Left renal cortex interstitium (tissue), 4 donors: ENCODE data around the gene MT1A. TPM values are rescaled to one million over a fixed set of nuclear protein-coding genes. Genes with fewer than 3 reads are reported as not detected.
"Not testable (repeated sequence)": the region's sequence is repeated elsewhere in the genome, so short reads cannot be mapped to it uniquely, and the experiment has no call there.

Source experiments
- DNase-seq, 4 donors: peaks; one replicate each; pipeline ENCODE4 v3.0.0-alpha.2; 2013; ENCODE audit warnings: low read depth in 4 of 4, low spot score in 2 of 4, missing footprints in 1 of 4
- polyA plus RNA-seq, 4 donors: library from polyadenylated mRNA; unstranded; fragments of 120-200 nt; gene quantifications; one replicate each; pipeline ENCODE4 v1.2.1, GENCODE V29; 2013; ENCODE audit not compliant: insufficient read length in 4 of 4

Gene MT1A
- polyA plus RNA-seq, 4 donors: 0.32 TPM; not detected in 3

GRCh38 chr16:56674570-56674969 lies 36.1 kb downstream of the MT1A start:
- DNase-seq: not testable (repeated sequence)

- DNase-seq: no peak
Measured at GRCh38 chr16:56675685-56676210, 37.3 kb downstream of the MT1A start.

- DNase-seq: no peak
Measured at GRCh38 chr16:56677474-56677873, 39.0 kb downstream of the MT1A start.

GRCh38 chr16:56679078-56679730 lies 40.7 kb downstream of the MT1A start:
- DNase-seq: no peak

GRCh38 chr16:56679818-56680217 lies 41.4 kb downstream of the MT1A start:
- DNase-seq: no peak

- DNase-seq: peak in 3 of 4 donors; percentile 42 to 80 (median 67)
Measured at GRCh38 chr16:56681939-56682702, 43.7 kb downstream of the MT1A start, which contains the start of gene MT1X. TSS of gene MT1X (plus strand) at chr16:56682470. CDS start at chr16:56682541, 71 bp downstream.

- no peak for DNase-seq
Measured at GRCh38 chr16:56682703-56683397, 44.4 kb downstream of the MT1A start.

- DNase-seq: no peak
Measured at GRCh38 chr16:56683424-56684172, 45.1 kb downstream of the MT1A start.

- DNase-seq: no peak
Measured at GRCh38 chr16:56684256-56684925, 45.9 kb downstream of the MT1A start.

GRCh38 chr16:56684926-56685590 lies 46.6 kb downstream of the MT1A start:
- no peak for DNase-seq

- DNase-seq: no peak
Measured at GRCh38 chr16:56686758-56687157, 48.3 kb downstream of the MT1A start.

- no peak for DNase-seq
Measured at GRCh38 chr16:56688762-56689161, 50.3 kb downstream of the MT1A start.

GRCh38 chr16:56689171-56689570 lies 50.7 kb downstream of the MT1A start:
- no peak for DNase-seq

Other genes starting within 250 kb of the MT1A start
- gene AMFR, start 213.1 kb upstream of the MT1A start, polyA plus RNA-seq: 100 to 1,000 TPM; 132 to 144 (median 133) TPM
- gene NUDT21, start 187.3 kb upstream of the MT1A start, polyA plus RNA-seq: 100 to 1,000 TPM; 109 to 139 (median 128) TPM
- gene OGFOD1, start 187.1 kb upstream of the MT1A start, polyA plus RNA-seq: 10 to 100 TPM; 35.3 to 41.1 (median 36.6) TPM
- 100 to 1,000 TPM in 1 of 4 donors, 10 to 100 TPM in 3; 77.3 to 110 (median 96.0) TPM for gene BBS2, start 118.6 kb upstream of the MT1A start, polyA plus RNA-seq
- gene MT4, start 73.6 kb upstream of the MT1A start, polyA plus RNA-seq: not detected
- gene MT3, start 49.1 kb upstream of the MT1A start, polyA plus RNA-seq: 1 to 10 TPM; 1.5 to 2.4 (median 1.6) TPM
- gene MT2A, start 30.1 kb upstream of the MT1A start, polyA plus RNA-seq: 10 to 100 TPM; 26.1 to 41.7 (median 31.1) TPM
- 10 to 100 TPM; 19.4 to 50.0 (median 38.3) TPM for gene MT1E, start 12.9 kb upstream of the MT1A start, polyA plus RNA-seq
- under 1 TPM in 2 of 4 donors, not detected in 2; 0.41 to 0.96 TPM for gene MT1M, start 6.0 kb upstream of the MT1A start, polyA plus RNA-seq
- 1 to 10 TPM in 1 of 4 donors, not detected in 3; 1.3 TPM for gene MT1B, start 13.2 kb downstream of the MT1A start, polyA plus RNA-seq
- 10 to 100 TPM; 43.8 to 84.1 (median 71.3) TPM for gene MT1F, start 19.3 kb downstream of the MT1A start, polyA plus RNA-seq
- gene MT1G, start 29.4 kb downstream of the MT1A start, polyA plus RNA-seq: 100 to 1,000 TPM in 2 of 4 donors, 10 to 100 TPM in 2; 13.2 to 180 (median 98.1) TPM
- 10 to 100 TPM in 3 of 4 donors, 1 to 10 TPM in 1; 4.1 to 58.4 (median 25.7) TPM for gene MT1H, start 31.1 kb downstream of the MT1A start, polyA plus RNA-seq
- gene MT1X, start 43.8 kb downstream of the MT1A start, polyA plus RNA-seq: 10 to 100 TPM; 19.3 to 46.9 (median 35.9) TPM
- gene NUP93, start 91.5 kb downstream of the MT1A start, polyA plus RNA-seq: 100 to 1,000 TPM in 1 of 4 donors, 10 to 100 TPM in 3; 73.0 to 106 (median 83.5) TPM
- 10 to 100 TPM; 38.1 to 57.2 (median 46.4) TPM for gene SLC12A3, start 226.5 kb downstream of the MT1A start, polyA plus RNA-seq